CD4-positive, alpha-beta T cell treated with Interleukin-17A for 4 hours (primary cell): ENCODE results near the gene MINDY4.

Experiments used
- DNase-seq: peaks from one replicate; pipeline ENCODE4 v3.0.0-alpha.2; 2020; ENCODE audit warnings: mixed read lengths

MINDY4 gene

GRCh38 chr7:30771174-30771879, at the start of gene MINDY4:
Gene MINDY4 (plus strand): TSS chr7:30771417. CDS start chr7:30771494, 77 bp downstream.
- peak; percentile 75 for DNase-seq

- DNase-seq: no peak
Measured at GRCh38 chr7:30722187-30722586, 49.0 kb upstream of the MINDY4 start.

DNA sequence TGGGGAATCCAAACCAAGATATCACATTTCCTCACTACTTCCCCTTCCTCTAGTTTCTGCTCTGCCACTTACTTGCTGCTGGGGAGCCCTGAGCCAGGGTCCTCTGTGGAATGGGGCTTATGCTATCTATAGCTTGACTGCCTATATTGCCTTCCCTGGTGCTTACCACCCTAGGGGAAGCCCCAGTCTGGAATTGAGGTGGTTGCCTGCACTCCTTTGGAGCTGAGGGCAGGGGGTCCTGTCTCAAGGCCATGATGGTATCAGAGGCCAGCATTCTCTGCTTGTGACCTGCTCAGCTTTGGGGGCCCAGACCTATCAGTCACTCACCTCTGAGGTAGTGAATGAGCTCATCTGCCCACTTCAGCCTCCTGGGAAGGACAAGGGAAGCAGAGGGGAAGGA, 48.5 kb upstream of the MINDY4 start:
- DNase-seq: no peak

GRCh38 chr7:30723776-30724175, 47.4 kb upstream of the MINDY4 start:
- no peak for DNase-seq

GRCh38 chr7:30726296-30727006, 44.8 kb upstream of the MINDY4 start:
- peak; percentile 53 for DNase-seq

DNA sequence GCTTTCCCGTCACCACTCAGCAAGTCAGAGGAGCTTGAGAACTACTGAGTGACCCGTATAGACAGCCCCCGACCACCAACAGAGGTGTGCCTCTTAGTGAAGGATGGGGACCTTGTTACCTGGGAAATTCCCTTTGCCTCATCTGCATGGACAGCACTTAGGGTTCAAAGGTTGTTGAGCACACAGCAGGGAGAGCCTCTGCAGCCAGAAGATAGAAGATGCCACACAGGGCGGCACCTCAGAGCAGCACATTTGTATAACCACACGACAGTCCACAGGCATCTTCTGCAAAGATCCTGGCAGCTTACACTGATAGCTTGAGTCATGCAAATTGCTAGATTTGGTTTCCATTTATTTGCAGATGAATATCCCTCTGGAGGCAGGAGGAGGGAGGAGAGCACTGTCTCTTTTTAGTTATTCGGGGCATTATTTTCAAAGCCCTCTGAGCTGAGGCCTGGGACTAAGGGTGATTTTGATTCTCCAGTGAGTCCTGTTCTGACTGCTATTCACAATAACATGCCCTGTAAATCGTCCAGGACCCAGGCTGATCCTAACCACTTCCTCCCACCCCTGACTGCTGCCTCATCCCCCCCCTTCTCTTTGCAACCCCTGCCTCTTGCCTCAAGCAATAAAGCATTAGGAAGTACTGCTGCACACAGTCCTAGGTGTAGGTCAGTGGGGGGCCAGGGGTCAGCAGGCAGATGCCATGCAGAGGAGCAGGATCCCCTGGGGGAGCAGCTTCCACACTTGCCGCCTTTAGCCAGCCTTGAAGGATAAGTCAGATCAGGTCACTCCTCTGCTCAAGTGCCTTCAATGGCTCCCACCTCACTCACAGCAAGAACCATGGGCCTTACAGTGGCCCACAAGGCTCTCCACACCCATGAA, 43.9 kb upstream of the MINDY4 start:
- DNase-seq: peak; percentile 70

DNA sequence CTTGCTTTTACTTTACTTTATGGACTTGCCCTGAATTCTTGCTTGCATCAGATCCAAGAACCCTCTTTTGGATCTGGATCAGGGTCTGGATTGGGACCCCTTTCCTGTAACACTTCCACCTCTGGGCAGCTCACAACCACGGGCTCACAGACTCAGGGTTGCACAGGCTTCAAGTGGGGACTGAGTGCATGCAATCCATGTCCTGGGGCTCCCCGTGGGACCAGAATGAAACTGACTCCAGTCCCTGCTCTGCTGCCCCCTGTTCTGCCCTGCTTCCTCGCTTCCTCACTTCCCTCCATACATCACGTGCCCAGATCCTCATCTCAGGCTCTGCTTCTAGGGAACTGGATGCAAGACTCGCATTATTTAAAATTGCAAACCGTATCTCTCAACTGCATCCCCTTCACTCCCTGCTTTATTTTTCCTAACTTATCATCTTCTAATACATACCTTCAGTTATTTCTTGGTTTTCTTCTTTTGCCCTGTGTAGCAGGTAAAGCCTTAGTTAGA, 42.6 kb upstream of the MINDY4 start:
- no peak for DNase-seq

DNA sequence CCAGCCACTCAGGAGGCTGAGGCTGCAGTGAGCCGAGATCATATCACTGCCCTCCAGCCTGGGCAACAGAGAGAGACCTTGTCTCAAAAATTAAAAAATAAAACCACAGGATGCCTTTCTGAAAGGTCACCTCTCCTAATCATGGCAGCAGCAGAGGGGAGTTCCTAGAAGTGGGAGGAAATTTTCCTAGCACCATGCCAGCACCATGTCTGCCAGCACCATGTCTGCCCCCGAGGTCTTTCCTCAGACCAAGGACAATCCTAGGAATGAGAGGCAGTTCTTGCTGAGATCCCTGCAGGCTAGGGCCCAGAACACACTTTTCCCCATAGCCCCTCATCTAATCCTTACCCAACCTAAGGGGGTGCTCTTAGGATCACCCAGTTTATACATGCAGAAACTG, 41.6 kb upstream of the MINDY4 start:
- DNase-seq: no peak

DNA sequence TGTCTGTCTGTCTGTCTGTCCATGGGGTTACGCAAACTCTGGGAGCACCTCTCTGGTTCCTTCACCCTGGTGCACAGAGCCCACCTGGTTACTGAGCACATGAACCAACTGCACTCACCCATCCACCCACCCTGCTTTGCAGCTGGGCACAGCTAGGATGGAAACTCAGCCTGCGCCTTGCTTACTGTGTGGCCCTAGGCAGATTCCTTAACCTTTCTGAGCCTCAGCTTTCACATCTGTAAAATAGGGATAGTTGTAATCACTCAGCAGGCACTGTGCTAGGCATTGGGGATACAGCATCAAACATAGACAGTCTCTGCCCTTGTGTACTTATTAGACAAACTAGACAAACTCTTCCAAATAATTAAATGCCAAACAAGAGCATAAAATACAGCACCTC, 41.1 kb upstream of the MINDY4 start:
- DNase-seq: no peak

- no peak for DNase-seq
Measured at GRCh38 chr7:30730996-30731395, 40.2 kb upstream of the MINDY4 start.

GRCh38 chr7:30731581-30731980, 39.6 kb upstream of the MINDY4 start:
- no peak for DNase-seq

DNA sequence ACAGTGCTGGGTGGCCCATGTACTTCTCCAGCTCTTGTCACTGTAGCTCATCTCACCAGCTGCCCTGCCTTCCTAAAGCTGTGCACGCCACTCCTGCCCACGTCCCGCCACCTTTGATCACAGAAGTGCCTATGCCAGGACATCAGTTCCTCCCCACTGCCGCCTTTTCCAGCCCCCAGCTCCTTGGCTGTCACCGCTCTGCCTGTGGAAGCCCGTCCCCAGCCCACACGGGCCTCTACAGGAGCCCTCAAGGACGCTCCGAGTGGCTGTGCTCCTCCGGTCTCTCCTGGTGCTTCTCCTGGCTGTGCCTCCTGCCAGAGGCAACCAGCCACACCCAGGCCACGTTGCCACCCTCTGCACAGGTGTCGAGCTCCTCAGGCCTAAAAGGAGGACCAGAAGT, 38.6 kb upstream of the MINDY4 start:
- no peak for DNase-seq

DNA sequence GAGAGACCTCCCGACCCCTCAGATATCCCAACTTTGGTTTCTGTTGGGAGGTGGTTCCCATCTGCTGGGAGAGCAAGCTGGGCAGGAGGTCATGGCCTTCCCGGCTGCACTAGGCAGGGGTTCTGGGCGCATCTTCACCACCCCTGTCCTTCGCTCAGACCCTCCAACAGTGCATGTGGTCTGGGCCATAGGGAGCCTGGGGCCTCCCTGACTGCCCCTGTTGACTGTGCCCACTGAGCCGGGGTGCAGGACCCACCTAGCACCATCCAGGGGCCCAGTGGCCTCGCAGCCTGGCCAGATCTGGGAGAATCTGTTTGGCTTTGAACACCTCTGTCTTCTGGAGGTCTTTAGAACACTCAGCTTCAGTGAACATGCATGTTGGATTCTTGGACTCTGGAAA, 38.0 kb upstream of the MINDY4 start:
- no peak for DNase-seq

DNA sequence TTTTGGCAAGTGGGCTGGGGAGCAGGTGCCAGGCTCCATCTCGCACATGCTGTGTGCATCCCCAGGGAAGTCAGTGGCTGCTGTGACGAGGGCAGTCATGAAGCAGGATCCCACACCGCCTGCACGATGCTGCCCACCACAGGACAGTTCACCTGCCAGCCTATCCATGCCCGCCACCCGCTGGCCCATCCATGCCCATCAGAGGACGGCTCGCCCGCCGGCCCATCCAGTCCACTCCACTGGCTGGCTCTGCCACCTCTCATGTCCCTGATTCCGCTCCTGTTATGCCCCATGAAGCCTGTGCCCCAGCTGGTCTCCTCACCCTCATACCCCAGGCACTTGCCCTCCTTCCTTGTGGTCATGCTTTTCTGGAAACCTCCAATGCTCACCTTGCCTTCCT, 37.5 kb upstream of the MINDY4 start:
- DNase-seq: no peak

DNA sequence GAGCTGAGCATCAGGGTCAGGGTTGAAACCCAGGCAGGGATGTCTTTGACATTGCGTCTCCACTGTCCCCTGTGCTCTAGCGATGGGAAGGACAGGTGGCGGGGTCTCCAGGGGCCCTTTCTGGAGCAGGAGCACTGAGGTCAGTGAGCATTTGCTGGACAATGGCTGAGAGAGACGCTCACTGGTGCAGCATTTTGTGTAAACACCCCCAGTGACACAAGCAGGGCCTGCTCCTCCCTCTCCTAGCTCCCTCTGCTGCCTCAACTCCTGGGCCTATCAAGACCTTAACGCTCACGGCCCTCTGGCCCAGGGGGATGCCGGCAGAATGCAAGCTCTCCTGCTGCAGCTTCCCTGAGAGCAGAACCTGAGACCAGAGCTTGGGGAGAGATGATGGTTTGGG, 36.7 kb upstream of the MINDY4 start:
- no peak for DNase-seq

DNA sequence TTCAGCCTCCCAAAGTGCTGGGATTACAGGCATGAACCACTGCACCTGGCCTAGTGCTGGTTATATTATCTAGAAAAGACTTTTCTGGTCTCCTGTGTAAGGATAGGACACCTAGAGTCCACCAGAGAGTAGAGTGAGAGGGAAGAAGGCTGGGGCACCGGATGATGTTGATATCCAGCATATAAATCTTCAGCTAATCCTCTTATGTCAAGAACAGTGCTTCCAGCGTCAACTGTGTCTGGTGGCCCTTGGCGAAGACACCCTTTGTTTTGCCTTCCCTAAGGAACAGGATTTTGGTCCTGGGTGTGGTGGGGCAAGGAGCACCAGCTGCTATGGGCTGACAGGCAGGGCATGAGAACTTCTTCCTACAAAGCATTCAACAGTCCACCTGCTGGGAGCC, 35.6 kb upstream of the MINDY4 start:
- DNase-seq: no peak

DNA sequence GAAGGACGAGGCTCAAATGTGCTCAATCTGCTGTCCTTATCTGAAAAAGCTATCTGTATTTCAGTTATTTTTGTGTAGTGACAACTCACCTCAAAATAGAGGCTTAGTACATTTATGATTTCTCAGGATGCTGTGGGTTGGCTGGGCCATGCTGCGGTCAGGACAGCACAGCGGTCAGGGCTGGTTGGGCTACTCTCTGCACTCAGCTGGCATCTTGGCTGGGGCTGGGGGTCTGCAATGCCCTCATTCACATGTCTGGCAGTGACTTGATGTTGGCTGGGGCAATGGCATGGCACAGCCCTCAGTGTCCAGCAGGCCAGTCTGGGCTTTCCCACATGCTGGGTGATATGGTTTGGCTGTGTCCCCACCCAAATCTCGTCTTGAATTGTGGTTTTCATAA, 34.9 kb upstream of the MINDY4 start:
- DNase-seq: no peak

- peak; percentile 25 for DNase-seq
Measured at GRCh38 chr7:30738026-30738915, 32.9 kb upstream of the MINDY4 start.

DNA sequence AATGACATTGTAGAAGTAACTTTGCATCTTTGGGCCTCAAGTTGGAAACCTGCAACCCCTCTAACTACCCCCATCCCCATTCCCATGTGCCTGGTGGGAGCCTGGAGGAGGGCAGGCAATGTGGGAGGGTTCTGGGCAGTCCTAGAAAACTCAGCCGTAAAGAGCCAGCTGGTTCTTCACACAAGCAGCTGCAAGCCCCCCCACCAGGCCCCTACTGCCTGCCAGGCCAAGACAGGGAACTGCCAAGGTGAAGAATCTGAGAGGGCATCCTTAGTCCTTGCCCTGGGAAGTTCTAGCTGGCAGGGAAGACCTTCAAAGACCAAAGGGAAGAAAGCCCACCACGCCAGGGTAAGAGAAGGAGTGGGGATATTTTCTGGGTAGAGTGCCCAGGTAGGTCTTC, 31.5 kb upstream of the MINDY4 start:
- DNase-seq: no peak

DNA sequence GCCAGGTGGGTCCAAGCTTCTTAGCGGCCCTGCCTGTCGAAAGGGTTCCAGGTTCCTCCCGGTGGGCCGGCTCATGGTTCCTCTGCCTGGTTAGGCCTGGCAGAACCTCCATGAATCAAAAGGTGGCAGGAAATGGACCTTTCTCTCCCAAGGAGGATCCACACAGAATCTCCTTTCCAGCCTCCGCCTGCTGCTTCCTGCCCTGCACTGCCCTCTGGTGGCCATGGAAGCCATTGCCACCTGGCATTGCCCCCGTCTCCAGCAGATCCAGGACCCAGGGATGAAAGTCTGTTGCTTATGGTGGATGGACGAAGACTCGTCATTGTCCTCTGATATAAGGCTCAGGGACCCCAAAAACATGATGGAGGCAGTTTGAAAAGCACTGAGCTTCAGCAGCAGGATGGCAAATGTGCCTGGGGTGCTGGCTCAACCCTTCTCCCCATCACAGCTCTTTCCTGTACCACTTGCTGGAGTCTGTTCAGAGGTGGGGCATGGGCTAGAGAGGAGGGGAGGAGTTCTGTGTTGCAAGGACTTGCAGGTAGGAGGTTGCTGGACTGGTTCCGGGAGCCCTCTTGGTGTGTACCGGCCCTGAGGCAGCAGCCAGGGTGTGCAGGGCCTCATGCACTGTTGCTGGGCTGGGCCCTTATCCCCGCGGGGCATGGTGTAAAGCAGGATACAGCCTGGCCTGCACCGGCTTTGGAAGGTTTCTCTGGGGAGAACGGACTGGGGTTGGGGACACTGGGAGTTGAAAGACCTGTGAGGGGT, 30.6 kb upstream of the MINDY4 start:
- peak; percentile 86 for DNase-seq

- DNase-seq: no peak
Measured at GRCh38 chr7:30741289-30741688, 29.9 kb upstream of the MINDY4 start.
